ENCODE measurements around the gene UBTF.

DNA sequence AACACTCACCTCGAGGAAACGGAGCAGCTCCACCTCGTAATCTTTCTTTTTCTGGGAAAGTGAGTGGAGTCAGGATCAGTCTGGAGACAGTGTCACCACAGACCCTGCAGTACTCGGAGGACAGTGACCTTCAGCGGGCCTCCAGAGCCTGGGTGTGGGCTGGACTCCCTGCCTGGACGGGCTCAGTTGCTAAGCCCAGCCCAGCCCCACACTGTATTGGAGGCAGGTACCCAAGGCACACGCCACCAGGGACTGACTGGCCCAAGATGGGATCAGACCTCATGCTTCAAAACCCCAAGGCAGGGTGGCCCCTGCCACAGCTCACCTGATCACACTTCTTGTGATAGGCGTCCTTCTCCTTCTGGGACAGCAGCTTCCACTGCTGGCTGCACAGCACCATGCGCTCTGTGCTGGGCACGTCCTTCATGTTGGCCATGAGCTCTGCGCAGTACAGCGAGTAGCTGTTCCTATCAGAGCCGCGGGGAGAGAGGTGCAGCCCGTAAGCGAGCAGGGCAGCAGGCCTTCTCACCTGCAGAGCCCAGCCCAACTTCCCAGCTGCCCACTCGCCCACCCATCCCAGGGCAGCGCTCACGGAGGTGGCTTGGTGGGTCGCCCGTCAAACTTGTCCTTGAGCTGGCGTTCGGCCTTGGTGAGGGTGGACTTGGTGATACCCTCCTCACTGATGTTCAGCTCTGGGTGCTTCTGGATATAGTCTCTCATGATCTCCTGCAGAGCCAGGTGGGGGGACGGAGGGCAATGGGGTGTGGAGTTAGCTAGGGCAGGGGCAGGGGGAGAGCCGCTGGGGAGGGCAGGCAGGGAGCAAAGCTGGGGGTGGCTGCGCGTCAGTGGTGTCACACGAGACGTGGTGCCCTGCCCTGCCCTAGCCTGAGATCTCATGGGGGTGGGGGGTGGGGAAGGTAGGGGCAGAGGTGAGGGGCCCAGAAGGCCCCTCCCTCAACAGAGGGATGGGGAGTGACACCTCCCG lies 7.9 kb downstream of the UBTF start:
- no peak for TF ChIP-seq NFE2L2 (IDR thresholded peaks at IDR 0.05; ENCODE audit: low read depth, low read length)
- TF ChIP-seq, protein P1, sequence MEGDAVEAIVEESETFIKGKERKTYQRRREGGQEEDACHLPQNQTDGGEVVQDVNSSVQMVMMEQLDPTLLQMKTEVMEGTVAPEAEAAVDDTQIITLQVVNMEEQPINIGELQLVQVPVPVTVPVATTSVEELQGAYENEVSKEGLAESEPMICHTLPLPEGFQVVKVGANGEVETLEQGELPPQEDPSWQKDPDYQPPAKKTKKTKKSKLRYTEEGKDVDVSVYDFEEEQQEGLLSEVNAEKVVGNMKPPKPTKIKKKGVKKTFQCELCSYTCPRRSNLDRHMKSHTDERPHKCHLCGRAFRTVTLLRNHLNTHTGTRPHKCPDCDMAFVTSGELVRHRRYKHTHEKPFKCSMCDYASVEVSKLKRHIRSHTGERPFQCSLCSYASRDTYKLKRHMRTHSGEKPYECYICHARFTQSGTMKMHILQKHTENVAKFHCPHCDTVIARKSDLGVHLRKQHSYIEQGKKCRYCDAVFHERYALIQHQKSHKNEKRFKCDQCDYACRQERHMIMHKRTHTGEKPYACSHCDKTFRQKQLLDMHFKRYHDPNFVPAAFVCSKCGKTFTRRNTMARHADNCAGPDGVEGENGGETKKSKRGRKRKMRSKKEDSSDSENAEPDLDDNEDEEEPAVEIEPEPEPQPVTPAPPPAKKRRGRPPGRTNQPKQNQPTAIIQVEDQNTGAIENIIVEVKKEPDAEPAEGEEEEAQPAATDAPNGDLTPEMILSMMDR (conservative IDR thresholded peaks at IDR 0.05; ENCODE audit: low read depth, low read length) = no peak
- no peak for TF ChIP-seq RCOR1 (IDR thresholded peaks at IDR 0.05; ENCODE audit: insufficient replicate concordance, low read length)
- TF ChIP-seq POLR2A (IDR thresholded peaks at IDR 0.05; ENCODE audit: low read depth, low read length) = no peak
- TF ChIP-seq CHD1 (IDR thresholded peaks at IDR 0.05; ENCODE audit: low read depth, low read length) = no peak
- TF ChIP-seq CEBPB (IDR thresholded peaks at IDR 0.05; ENCODE audit: low read depth, low read length) = no peak
- TF ChIP-seq MXI1 (IDR thresholded peaks at IDR 0.05; ENCODE audit: borderline replicate concordance, low read depth, low read length) = no peak
- TF ChIP-seq MAZ (IDR thresholded peaks at IDR 0.05; ENCODE audit: borderline replicate concordance, low read depth, low read length) = no peak
- no peak for TF ChIP-seq MAFK (IDR thresholded peaks at IDR 0.05; ENCODE audit: low read depth, low read length)
- no peak for TF ChIP-seq FOS (IDR thresholded peaks at IDR 0.05; ENCODE audit: low read depth, low read length)
- TF ChIP-seq, protein P2, sequence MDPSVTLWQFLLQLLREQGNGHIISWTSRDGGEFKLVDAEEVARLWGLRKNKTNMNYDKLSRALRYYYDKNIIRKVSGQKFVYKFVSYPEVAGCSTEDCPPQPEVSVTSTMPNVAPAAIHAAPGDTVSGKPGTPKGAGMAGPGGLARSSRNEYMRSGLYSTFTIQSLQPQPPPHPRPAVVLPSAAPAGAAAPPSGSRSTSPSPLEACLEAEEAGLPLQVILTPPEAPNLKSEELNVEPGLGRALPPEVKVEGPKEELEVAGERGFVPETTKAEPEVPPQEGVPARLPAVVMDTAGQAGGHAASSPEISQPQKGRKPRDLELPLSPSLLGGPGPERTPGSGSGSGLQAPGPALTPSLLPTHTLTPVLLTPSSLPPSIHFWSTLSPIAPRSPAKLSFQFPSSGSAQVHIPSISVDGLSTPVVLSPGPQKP (IDR thresholded peaks at IDR 0.05; ENCODE audit: borderline replicate concordance, low read depth, low read length) = no peak
- TF ChIP-seq RAD21 (IDR thresholded peaks at IDR 0.05; ENCODE audit: low read length) = no peak
- no peak for TF ChIP-seq SMC3 (IDR thresholded peaks at IDR 0.05; ENCODE audit: low read depth, low read length)
- no peak for TF ChIP-seq BHLHE40 (IDR thresholded peaks at IDR 0.05; ENCODE audit: low read depth, low read length)

Measured in IMR-90 (cell line).